ENCODE results near the gene SAT2.
"Not testable (repeated sequence)": the region's sequence is repeated elsewhere in the genome, so short reads cannot be mapped to it uniquely, and the experiment has no call there.

SAT2 gene

DNA sequence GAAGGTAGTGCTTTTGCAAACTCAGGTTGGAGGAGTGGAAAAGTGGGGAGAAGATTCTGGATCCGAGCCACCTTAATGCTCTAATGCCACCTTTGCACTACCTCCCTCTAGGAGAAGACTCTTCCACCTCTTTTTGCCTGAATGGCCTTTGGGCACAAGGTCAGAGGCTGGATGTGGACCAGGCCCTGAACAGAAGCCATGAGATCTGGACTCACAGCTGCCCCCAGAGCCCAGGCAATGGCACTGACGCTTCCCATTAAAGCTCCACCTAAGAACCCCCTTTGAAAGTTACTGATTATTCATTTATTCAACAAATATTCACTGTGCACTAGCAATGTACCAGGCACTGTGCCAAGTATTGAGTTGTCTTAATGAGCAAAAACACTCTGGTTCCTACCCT is 5.5 kb upstream of the SAT2 start:
- DNase-seq = no peak

DNA sequence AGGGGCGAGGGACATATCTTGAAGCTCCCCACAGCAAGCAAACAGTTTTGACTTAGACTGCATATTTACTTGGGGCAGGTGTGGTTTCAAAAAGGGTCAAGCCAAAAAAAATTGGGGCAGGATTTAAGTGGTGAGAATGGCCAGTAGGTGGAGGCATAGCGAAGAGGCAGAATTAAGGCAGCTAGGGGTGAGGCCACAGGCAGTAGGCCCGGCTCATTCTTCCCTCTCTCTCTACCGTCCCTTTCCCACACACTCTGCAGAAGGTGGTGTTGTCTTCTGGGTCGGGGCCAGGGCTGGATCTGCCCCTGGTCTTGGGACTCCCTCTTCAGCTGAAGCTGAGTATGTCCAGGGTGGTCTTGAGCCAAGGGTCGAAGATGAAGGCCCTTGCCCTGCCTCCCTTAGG is 4.9 kb upstream of the SAT2 start:
- DNase-seq = no peak

DNA sequence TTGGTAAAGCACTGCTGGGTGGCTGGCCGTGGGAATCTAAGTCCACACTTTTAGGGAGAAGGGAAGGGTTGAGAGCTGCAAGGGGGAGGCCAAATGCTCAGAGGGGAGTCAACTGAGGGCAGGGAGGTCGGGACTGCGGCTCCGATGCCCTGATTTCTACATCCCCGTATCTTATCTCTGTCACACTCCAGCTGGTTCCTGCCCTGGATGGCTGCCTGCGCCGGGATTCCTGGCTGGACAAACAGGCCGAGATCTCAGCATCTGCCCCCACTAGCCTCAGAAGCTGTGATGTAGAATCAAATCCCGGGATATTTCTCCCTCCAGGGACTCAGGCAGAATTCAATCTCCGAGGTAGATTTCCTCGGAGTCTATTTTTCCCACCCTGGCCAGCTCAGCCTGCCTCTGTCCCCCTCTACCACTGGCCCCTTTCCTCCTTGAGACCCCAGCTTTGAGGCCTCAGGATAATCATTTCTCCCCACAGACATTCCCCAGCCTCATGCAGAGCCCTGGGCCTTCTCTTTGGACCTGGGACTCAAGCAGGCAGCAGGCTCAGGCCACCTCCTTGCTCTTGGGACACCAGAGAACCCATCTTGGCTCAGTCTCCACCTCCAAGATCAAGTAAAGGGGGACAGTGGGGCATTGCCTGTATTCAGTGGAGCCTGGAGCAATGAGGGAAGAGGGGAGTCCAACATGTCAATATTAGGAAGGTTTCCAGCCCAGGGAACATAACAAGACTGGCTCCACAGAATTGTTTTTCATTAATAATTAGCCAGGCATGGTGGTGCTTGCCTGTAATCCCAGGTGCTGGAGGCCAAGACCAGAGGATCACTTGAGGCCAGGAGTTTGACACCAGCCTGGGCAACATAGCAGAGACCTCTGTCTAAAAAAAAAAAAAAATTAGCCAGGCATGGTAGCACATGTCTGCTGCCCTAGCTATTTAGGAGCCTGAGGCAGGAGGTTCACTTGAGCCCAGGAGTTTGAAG is 4.1 kb upstream of the SAT2 start:
- DNase-seq = no peak

DNA sequence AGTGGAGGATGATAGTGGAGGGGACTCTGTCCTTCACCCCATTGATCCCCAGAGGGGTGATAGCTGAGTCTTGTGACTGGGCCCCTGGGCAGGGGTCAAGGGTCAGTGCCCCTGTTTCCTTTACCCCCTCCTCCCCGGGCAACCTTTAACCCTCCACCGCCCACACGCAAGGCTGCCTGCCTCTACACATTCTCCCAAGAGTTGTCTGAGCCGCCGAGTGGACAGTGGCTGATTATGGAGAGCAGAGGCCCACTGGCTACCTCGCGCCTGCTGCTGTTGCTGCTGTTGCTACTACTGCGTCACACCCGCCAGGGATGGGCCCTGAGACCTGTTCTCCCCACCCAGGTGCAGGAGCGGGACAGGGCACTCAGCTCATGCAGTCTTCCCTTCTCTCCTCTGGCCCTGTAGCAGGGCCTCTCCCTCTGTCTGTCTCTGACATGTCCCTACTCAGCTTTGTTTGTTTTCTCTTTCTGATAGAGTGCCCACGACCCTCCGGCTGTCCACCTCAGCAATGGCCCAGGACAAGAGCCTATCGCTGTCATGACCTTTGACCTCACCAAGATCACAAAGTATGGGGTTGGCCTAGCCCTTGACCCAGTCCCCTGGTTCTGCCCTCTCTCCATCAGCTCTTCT is 2.4 kb upstream of the SAT2 start, which contains the start of gene SHBG:
Gene SHBG (plus strand): TSS at position 197 of the 633 bp plus-strand sequence. CDS start 38 bp downstream, at position 235.
- no peak for DNase-seq

- no peak for DNase-seq
These were observed 718 bp downstream of the SAT2 start for GRCh38 chr17:7626956-7627249.

- DNase-seq = no peak
These were observed 1.3 kb downstream of the SAT2 start for GRCh38 chr17:7626307-7626706.

- DNase-seq = not testable (repeated sequence)
These were observed 1.9 kb downstream of the SAT2 start for GRCh38 chr17:7625749-7626148.

DNA sequence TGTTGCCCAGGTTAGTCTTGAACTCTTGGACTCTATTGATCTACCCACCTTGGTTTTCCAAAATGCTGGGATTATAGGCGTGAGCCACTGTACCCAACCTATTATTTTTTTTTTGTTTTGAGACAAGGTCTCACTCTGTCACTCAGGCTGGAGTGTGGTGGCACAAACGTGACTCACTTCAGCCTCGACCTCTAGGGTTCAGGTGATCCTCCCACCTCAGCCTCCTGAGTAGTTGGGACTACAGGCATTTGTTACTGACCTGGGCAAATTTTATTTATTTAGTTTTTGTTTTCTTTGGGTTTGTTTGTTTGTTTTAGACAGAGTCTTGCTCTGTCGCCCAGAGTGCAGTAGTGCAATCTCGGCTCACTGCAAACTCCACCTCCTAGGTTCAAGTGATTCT is 4.0 kb downstream of the SAT2 start:
- no peak for DNase-seq

- DNase-seq = no peak
These were observed 6.8 kb downstream of the SAT2 start for GRCh38 chr17:7620835-7621234.

DNA sequence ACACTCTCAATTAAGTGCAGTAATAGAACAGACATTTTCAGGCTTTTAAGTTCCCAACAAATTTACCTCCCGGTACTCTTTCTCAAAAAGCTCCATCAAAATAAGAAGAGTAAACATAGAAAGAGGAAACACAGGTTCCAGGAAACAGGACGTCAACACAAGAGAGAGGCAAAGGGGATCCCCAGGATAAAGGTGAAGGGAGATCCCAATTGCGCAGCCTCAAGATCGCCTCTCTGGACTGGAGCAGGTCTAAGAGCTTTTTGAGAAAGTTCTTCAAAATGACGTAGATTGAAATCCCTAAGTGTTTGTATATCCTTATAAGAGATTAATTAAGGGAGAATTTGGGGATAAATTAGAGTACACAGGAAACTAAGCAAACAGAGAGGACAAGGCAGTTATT is 9.0 kb downstream of the SAT2 start:
- no peak for DNase-seq

- no peak for DNase-seq
These were observed 12.3 kb downstream of the SAT2 start for GRCh38 chr17:7615265-7615747.

DNA sequence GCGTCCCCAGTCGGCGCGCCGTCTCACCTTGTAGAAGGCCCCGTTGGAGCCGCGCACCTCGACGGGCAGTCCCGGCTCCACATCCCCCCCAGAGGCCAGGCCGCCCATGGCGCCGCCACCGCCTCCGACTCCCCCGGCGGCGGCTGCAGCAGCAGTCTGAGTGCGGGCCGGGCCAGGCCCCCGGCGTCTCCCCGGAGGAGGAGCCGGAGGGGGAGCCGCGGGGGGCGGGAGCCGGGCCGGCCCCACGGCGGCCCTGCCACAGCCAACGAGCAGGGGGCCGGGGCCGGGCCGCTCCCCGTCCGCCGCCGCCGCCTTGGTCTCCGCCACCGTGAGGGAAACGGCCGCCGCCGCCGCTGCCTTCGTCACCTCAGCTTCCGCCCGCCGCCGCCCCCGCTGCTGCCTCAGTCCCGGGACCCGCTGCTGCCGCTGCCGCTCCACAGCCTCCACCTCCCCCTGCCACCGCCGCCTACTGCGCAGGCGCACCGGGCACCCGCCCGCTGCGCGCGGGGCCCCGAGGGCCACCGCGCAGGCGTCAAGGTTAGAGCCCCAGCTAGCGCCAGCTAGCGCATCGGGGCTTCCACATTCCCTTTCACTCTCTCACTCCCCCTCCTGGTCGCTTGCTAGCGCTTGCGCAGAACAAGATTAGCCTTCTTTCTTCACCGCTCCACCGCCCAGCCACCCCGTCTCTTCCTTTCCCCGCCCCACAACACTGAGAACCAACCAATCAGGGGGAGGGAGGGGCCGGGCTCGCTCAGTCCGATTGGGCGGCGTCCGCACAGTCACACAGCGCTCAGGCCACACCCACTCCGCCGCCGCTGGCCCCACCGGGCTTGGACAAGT is 13.0 kb downstream of the SAT2 start, which contains the start of gene FXR2:
Gene FXR2 (minus strand): TSS at position 473 of the 840 bp plus-strand sequence. CDS start 365 bp downstream, at position 108.
- DNase-seq = peak; percentile 100

GRCh38 chr17:7613769-7614424 is 13.7 kb downstream of the SAT2 start:
- no peak for DNase-seq

GRCh38 chr17:7612294-7612640 is 15.4 kb downstream of the SAT2 start:
- no peak for DNase-seq

- no peak for DNase-seq
These were observed 15.9 kb downstream of the SAT2 start for GRCh38 chr17:7611635-7612293.

- DNase-seq = no peak
These were observed 17.0 kb downstream of the SAT2 start for GRCh38 chr17:7610641-7611040.

- no peak for DNase-seq
These were observed 21.3 kb downstream of the SAT2 start for GRCh38 chr17:7606280-7606679.

GRCh38 chr17:7597561-7597960 is 30.1 kb downstream of the SAT2 start:
- not testable (repeated sequence) for DNase-seq

DNA sequence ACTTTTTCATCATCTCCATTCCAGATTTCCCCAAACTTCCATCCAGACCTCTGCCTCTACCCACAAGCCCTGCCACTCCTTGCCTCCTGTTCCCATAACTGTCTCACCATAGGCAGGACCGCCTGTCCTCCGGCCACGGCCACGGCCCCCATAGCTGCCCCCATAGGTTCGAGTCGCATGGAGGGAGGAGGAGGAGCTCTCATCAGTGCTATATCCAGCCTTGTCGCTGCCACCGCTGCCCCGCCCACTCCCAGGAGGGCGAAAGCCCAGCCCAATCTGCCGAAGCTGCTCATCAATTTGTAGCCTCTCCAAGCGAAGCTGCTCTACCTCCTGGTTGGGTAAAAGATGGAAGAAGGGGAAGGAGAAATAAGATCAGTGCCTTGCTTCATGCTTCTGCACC is 34.3 kb downstream of the SAT2 start:
- DNase-seq = no peak

DNA sequence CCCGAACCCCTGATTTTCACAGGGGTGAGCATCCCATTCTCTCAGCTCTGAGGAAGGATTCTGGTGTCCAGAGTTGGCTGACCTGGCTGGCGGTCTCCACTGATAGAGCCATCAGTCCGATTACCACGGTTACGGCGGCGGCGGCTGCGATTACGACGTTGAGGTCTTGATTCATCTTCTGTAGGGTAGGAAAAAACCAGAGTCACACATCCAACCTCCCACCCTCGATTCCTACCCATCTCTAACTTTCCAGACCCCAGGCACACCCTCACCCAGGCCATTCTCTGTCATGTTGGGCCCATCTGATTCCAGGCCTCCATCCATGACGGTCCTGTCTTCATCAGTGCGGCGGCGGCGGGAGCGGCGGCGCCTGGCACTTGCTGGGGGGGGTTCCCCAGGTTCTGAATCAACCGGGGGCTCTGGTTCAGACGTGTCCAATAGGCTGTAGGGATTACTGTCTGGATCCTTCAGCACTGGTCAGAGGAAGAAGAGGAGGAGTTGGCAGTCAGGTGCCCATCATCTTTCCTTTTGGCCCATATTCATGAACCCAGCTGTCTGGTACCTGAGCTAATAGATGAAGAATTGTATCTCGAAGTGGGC is 35.1 kb downstream of the SAT2 start:
- no peak for DNase-seq

DNA sequence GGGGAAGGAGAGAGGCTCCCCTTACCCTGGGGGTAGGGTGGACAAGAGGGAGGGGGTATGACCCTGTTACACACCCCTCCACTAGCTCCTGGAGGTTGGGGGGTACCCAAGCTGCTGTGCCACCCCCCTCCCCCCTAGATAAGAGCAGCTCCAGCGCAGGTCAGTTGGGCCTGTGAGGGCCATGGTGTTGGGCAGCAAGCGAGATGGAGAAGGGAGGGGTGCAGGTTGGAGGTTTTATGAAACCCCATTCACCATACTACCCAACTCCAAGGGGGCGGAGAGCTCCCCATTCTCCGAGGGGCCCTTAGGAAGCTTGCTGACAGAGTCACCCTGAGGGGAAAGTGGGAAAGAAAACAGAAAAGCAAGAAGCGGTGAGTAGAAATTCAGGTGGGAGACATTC is 36.0 kb downstream of the SAT2 start:
- DNase-seq = no peak

DNA sequence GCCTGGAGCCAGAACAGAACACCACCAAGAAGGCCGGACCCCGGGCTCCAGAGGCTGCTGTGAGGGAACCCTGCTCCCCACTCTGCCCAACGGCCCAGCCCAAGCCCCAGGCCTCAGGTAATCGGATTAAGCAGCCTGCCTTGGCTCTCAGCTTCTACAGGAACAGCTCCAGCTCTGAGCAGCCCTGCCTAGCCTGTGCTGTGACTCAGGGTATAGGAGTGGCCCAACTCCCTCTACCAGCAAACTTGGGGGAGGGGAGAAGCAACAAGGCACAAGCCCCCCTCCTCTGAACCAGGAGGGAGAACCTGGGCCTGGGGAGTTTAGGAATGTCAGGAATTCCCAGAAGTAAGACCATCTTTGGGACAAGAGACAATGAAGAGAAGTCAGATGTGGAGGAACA is 36.9 kb downstream of the SAT2 start:
- peak; percentile 41 for DNase-seq

All from eye (tissue), 1 donor.